K562 (cell line): ENCODE results near the gene DPAGT1. TPM values are rescaled to one million over a fixed set of nuclear protein-coding genes. Genes with fewer than 3 reads are reported as not detected.

Experiments used
- BMI1 ChIP-seq: fragments of 150-350 bp; IDR thresholded peaks from 2 replicates; pipeline ENCODE4 v1.6.1; 2014; ENCODE audit warnings: low read length
- GMEB1 ChIP-seq: fragments of 250-450 bp; sonication (Bioruptor Pico); IDR thresholded peaks from 2 replicates; pipeline ENCODE4 v1.4.0; 2020; ENCODE audit warnings: mild to moderate bottlenecking
- IFI16 ChIP-seq: fragments of 250-450 bp; sonication (Bioruptor Pico); IDR thresholded peaks from 2 replicates; pipeline ENCODE4 v2.1.2; 2022; ENCODE audit warnings: mild to moderate bottlenecking, inconsistent platforms
- ILK ChIP-seq: fragments of 450-650 bp; IDR thresholded peaks from 2 replicates; pipeline ENCODE4 v1.6.1; 2016; ENCODE audit warnings: missing genetic modification characterization, low read depth, mild to moderate bottlenecking, missing compliant biosample characterization, moderate library complexity, borderline replicate concordance
- KLF1 ChIP-seq: fragments of 450-650 bp; IDR thresholded peaks from 2 replicates; pipeline ENCODE4 v1.6.1; 2016; ENCODE audit warnings: missing genetic modification characterization, missing compliant biosample characterization
- PYGO2 ChIP-seq: fragments of 450-650 bp; IDR thresholded peaks from 2 replicates; pipeline ENCODE4 v1.6.1; 2016; ENCODE audit warnings: mild to moderate bottlenecking, missing genetic modification characterization, moderate library complexity, missing compliant biosample characterization
- RUNX1 ChIP-seq: sonication (generic); IDR thresholded peaks from 2 replicates; pipeline ENCODE4 v1.6.1; 2016; ENCODE audit warnings: antibody characterized with exemption, low read depth
- TCF3 ChIP-seq: sonication (generic); formaldehyde crosslinking; IDR thresholded peaks from 2 replicates; pipeline ENCODE4 v1.4.0; 2020; ENCODE audit warnings: mild to moderate bottlenecking, missing genetic modification reagents
- XRCC3 ChIP-seq: fragments of 450-650 bp; IDR thresholded peaks from 2 replicates; pipeline ENCODE4 v1.6.1; 2017; ENCODE audit warnings: mild to moderate bottlenecking, moderate library complexity
- ZBTB40 ChIP-seq, 2 experiments: fragments of 450-650 bp in 1 of 2; sonication (generic) in 1 of 2; formaldehyde crosslinking in 1 of 2; IDR thresholded peaks; 2 replicates each; pipeline versions ENCODE4 v1.7.1 to v1.9.0; 2016 to 2022; ENCODE audit warnings: inconsistent platforms in 1 of 2, mild to moderate bottlenecking in 1 of 2, missing genetic modification reagents in 1 of 2
- ZNF232 ChIP-seq: sonication (generic); formaldehyde crosslinking; IDR thresholded peaks from 2 replicates; pipeline ENCODE4 v1.8.0; 2022; ENCODE audit warnings: mild to moderate bottlenecking, missing genetic modification reagents
- ZNF277 ChIP-seq: fragments of 250-450 bp; sonication (Bioruptor Pico); IDR thresholded peaks from 2 replicates; pipeline ENCODE4 v1.8.0; 2022; ENCODE audit warnings: inconsistent platforms, mild to moderate bottlenecking, moderate library complexity, borderline replicate concordance
- ZNF830 ChIP-seq: fragments of 250-450 bp; sonication (Bioruptor Pico); IDR thresholded peaks from 2 replicates; pipeline ENCODE4 v1.5.0; 2021; ENCODE audit warnings: mild to moderate bottlenecking
- polyA plus RNA-seq, 8 experiments: library from polyadenylated mRNA; depleted of rRNA in 4 of 8; stranded (reverse) in 5 of 8; unstranded in 3 of 8; fragments of >200 nt; fragmentation: Nextera tagmentation in 2 of 8; fragmentation: Illumina TruSeq in 1 of 8; extraction: Ambion mirVana in 2 of 8; extraction: Trizol in 1 of 8; gene quantifications; 2 replicates each; pipeline versions ENCODE4 v1.2.1 to v1.2.3, GENCODE V29; 2011 to 2014; ENCODE audit warnings: inconsistent platforms in 1 of 8, missing spikeins in 1 of 8
- total RNA-seq, 7 experiments: library from RNA; depleted of rRNA in 6 of 7; stranded (reverse); fragments of >200 nt in 6 of 7; fragmentation: Illumina TruSeq in 2 of 7; extraction: Trizol in 2 of 7; gene quantifications; 2 replicates each; pipeline versions ENCODE4 v1.2.1 to v1.2.3, GENCODE V29; 2011 to 2021; ENCODE audit warnings: low replicate concordance in 1 of 7

DPAGT1 gene
- total and polyA plus RNA-seq, 9 of the 15 experiments (the other 6 are each of a cell fraction or from before 2014, with no cell fraction given): 29.9 to 135 (median 85.0) TPM

- TF ChIP-seq ZBTB40 (IDR thresholded peaks at IDR 0.05) (no peak), ZBTB40 (CRISPR knock-in tag; IDR thresholded peaks at IDR 0.05) (no peak), ILK (tag) (no peak), BMI1 (no peak), XRCC3 (no peak), GMEB1 (CRISPR knock-in tag) (no peak), PYGO2 (tag) (no peak), ZNF830 (no peak), RUNX1 (no peak), TCF3 (CRISPR knock-in tag) (no peak), ZNF277 (CRISPR knock-in tag) (no peak), IFI16 (no peak), KLF1 (no peak), ZNF232 (CRISPR knock-in tag) (no peak)
Observed at GRCh38 chr11:119093942-119094815, 7.5 kb downstream of the DPAGT1 start (continued).
